Heart right ventricle (tissue), 16 donors: Measurements from ENCODE around the gene CFAP58. TPM values are rescaled to one million over a fixed set of nuclear protein-coding genes. Genes with fewer than 3 reads are reported as not detected.

ENCODE experiments used
- ATAC-seq, 8 donors: fragments of 200-7000 bp; cut with Tn5 transposase; one replicate each; pipeline ENCODE4 v1.9.1; 2020; ENCODE audit warnings: mild to moderate bottlenecking in 8 of 8, moderate library complexity in 8 of 8, moderate number of reproducible peaks in 1 of 8
- DNase-seq, 2 donors: peaks; one replicate each; pipeline ENCODE4 v3.0.0-alpha.2; 2020
- H3K27ac ChIP-seq, 10 donors: fragments of 200-600 bp; sonication (generic) in 2 of 10; one replicate each; pipeline versions ENCODE4 v1.5.0 to v1.8.0; 2020 to 2022; ENCODE audit warnings: mild to moderate bottlenecking in 3 of 10
- H3K27me3 ChIP-seq, 7 donors: fragments of 200-600 bp; one replicate each; pipeline ENCODE4 v1.8.0; 2021 to 2022; ENCODE audit warnings: mild to moderate bottlenecking in 2 of 7
- H3K36me3 ChIP-seq, 9 donors: fragments of 200-600 bp; sonication (generic) in 1 of 9; one replicate each; pipeline versions ENCODE4 v1.5.0 to v1.8.0; 2020 to 2022; ENCODE audit warnings: mild to moderate bottlenecking in 2 of 9
- H3K4me1 ChIP-seq, 9 donors: fragments of 200-600 bp; sonication (generic) in 1 of 9; one replicate each; pipeline versions ENCODE4 v1.5.0 to v1.8.0; 2020 to 2022; ENCODE audit warnings: mild to moderate bottlenecking in 4 of 9
- H3K4me3 ChIP-seq, 10 donors: fragments of 200-600 bp; sonication (generic) in 2 of 10; one replicate each; pipeline versions ENCODE4 v1.5.0 to v1.8.0; 2020 to 2022; ENCODE audit warnings: mild to moderate bottlenecking in 7 of 10, moderate library complexity in 2 of 10
- H3K9me3 ChIP-seq, 11 donors: fragments of 200-600 bp in 10 of 11; sonication (generic) in 2 of 11; one replicate each; pipeline versions ENCODE4 v1.5.0 to v1.8.0; 2013 to 2022; ENCODE audit warnings: mild to moderate bottlenecking in 2 of 11, control low read depth in 1 of 11, moderate library complexity in 1 of 11
- WGBS, 2 donors: extraction: QIAGEN DNeasy Blood & Tissue Kit; methylation state at CpG; one replicate each; pipeline ENCODE4 v1.1.7; 2013; ENCODE audit warnings: inconsistent platforms in 1 of 2; 5-methylcytosine and 5-hydroxymethylcytosine counted together
- intact Hi-C, 10 donors: fragments of 100-400 bp; cut with DNase I; formaldehyde crosslinking; loops; one replicate each; pipeline versions ENCODE4 v1.11.1 to v1.14.2; 2022
- polyA plus RNA-seq, 2 donors: library from polyadenylated mRNA; stranded (reverse); fragments of 200-250 nt; gene quantifications; one replicate each; pipeline ENCODE4 v1.2.3, GENCODE V29; 2013
- total RNA-seq, 10 donors: library from RNA; stranded (reverse); fragmentation: NEBNext Ultra II Directional in 3 of 10; extraction: Animal tissue kit (Norgen Biotek cat#: 25700) in 3 of 10; gene quantifications; one replicate each; pipeline versions ENCODE4 v1.2.1 to v1.2.4, GENCODE V29; 2021 to 2023
- TF ChIP-seq, protein P1 (sequence below), 9 donors: fragments of 200-600 bp; sonication (generic) in 2 of 9; IDR thresholded peaks; one replicate each; pipeline versions ENCODE4 v1.5.0 to v1.8.0; 2021 to 2022; ENCODE audit warnings: antibody characterized with exemption in 9 of 9, mild to moderate bottlenecking in 5 of 9, moderate library complexity in 1 of 9
- donor health status: Arrhythmogenic right ventricular cardiomyopathy.
- donor health status: ischemic (EF 13 %, LVEDD 7.1; RV severe dilation, severe dysfunction).
- donor health status: healthy with polysubstance abuse.
- donor health status: DM: no; HTN: yes; CAD: no.
- donor health status: DM: no; HTN: no; CAD: no.
- donor health status: ischemic (EF 25% LVEDD 6.9; RV normal size, moderate dysfunction).
- donor health status: ischemic (EF 25% LVEDD 5.7; RV mildly dilated, moderate dysfunction).
- donor health status: healthy.
- donor health status: DM: yes; HTN: yes; CAD: no.
- donor health status: Ischemic cardiomyopathy.
- donor health status: ischemic (EF 35%, LVEDD 5.7; RV mildly dilated, moderate dysfunction).
- donor health status: nonischemic (EF 11% LVEDD 7.7; RV severe dilation, severe dysfunction).
- donor health status: DM: yes; HTN: yes; CAD: no.
- donor health status: PGD.
- donor health status: ischemic (EF 29% LVEDD 5.4; RV normal size, mild dysfunction).
- donor health status: nonischemic (EF 23%, LVEDD 6.1; RV moderate dilation, normal function).

Gene CFAP58
- total and polyA plus RNA-seq, 12 donors = 0.58 to 5.8 (median 3.0) TPM

DNA sequence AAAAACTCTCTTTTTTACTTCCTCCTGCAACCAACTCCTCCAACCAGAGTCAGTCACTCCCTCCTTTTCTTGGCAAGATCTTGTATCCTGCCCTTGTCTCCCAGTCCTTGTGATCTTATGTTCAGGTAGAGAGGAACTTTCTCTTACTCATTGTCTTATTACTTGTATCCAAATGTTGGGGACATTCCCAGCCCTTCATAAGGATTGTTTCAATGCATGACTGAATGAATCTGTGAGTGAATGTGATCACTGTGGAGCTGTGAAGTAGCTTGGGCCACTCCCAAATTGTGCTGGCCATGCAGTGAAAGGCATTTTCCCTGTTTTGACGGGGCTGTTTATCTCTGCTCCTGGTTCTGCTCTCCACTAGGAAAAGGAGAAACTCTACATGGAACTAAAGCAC, 93.7 kb downstream of the CFAP58 start:
- Histone ChIP-seq H3K27me3 (no peaks in the 10 kb centered on the region), H3K36me3 (no peaks in the 10 kb centered on the region), H3K9me3 (no peaks in the 10 kb centered on the region), H3K4me3 (no peak overlapping the region), H3K27ac (no peak overlapping the region), H3K4me1 (no peaks in the 10 kb centered on the region)
- WGBS, 2 donors = 39 to 47% methylated on average over 1 of the region's 1 CpG
- no peak for DNase-seq
- ATAC-seq = no peak
- TF ChIP-seq, protein P1, sequence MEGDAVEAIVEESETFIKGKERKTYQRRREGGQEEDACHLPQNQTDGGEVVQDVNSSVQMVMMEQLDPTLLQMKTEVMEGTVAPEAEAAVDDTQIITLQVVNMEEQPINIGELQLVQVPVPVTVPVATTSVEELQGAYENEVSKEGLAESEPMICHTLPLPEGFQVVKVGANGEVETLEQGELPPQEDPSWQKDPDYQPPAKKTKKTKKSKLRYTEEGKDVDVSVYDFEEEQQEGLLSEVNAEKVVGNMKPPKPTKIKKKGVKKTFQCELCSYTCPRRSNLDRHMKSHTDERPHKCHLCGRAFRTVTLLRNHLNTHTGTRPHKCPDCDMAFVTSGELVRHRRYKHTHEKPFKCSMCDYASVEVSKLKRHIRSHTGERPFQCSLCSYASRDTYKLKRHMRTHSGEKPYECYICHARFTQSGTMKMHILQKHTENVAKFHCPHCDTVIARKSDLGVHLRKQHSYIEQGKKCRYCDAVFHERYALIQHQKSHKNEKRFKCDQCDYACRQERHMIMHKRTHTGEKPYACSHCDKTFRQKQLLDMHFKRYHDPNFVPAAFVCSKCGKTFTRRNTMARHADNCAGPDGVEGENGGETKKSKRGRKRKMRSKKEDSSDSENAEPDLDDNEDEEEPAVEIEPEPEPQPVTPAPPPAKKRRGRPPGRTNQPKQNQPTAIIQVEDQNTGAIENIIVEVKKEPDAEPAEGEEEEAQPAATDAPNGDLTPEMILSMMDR (IDR thresholded peaks at IDR 0.05) = no peak
- intact Hi-C loops = no loop called here

DNA sequence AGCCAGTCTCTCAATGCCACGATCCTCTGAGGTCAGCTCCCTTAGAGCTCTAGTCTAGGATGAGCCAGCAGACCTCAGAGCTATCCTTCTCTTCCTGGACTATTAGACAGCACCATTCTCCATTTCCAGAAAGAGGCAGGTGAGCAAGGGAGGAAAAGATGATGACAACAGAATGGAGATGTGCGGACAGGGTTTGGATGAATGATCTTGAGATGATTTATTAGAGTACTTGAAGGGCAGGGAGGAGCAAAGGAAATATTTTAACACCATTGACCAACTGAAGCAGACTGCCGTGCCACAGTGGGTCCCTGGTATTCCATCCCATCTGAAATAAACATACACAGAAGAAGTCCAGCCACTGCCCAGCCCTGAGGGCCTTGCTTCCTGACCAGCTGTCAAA, 94.3 kb downstream of the CFAP58 start:
- H3K4me3 ChIP-seq = no peak overlapping the region
- H3K9me3 ChIP-seq = no peaks in the 10 kb centered on the region
- no peaks in the 10 kb centered on the region for H3K27me3 ChIP-seq
- 78 to 89% methylated on average over 3 of the region's 3 CpGs for WGBS, 2 donors
- intact Hi-C loops = no loop called here
- no peak for ATAC-seq
- no peak overlapping the region for H3K27ac ChIP-seq
- TF ChIP-seq, protein P1 (IDR thresholded peaks at IDR 0.05) = no peak
- no peaks in the 10 kb centered on the region for H3K4me1 ChIP-seq
- no peaks in the 10 kb centered on the region for H3K36me3 ChIP-seq
- no peak for DNase-seq

DNA sequence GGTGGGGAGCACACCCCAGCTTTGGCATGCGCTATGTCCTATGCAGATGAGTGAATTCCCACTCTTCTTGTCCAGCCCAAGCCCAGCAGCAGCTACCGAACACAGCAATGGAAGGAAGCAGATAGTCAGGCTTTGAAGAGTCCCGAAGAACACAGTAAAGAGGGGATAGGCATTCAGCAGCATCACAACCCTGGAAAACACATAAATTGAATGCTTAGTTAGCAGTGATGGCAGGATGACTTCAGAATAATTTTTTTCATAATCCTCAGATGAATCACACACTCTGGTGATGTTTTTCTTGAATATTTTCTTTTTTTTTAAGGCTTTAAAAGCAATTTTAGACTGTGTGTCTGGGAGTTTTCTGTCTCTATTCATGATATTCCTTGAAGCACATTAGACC, 95.8 kb downstream of the CFAP58 start:
- intact Hi-C loops = no loop called here
- no peak overlapping the region for H3K27ac ChIP-seq
- WGBS, 2 donors = 80 to 85% methylated on average over 3 of the region's 3 CpGs

DNA sequence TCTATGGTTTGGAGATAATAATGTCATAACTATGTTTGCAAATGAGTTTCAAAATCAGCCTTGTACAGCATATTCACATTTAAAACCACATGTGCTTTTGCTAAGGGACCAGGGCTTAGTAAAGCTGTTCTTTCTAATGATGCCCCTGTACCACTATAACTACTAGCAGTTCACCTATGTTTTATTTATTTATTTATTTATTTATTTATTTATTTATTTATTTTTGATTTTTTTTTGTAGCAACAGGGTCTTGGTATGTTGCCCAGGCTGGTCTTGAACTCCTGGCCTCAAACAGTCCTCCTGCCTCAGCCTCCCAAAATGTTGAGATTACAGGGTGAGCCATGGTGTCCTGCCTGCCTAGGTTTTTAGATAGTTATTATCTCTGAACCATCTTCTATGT, 96.9 kb downstream of the CFAP58 start:
- TF ChIP-seq, protein P1 (IDR thresholded peaks at IDR 0.05) = no peak
- H3K4me3 ChIP-seq = no peak overlapping the region
- no peaks in the 10 kb centered on the region for H3K9me3 ChIP-seq
- DNase-seq = no peak
- H3K36me3 ChIP-seq = no peaks in the 10 kb centered on the region
- intact Hi-C loops = no loop called here
- H3K27me3 ChIP-seq = no peaks in the 10 kb centered on the region
- no peaks in the 10 kb centered on the region for H3K4me1 ChIP-seq
- ATAC-seq = no peak
- H3K27ac ChIP-seq = no peak overlapping the region

More for the DNA sequence above, 95.8 kb downstream of the CFAP58 start:
- no peaks in the 10 kb centered on the region for H3K27me3 ChIP-seq
- no peaks in the 10 kb centered on the region for H3K9me3 ChIP-seq
- DNase-seq = no peak
- no peaks in the 10 kb centered on the region for H3K36me3 ChIP-seq
- ATAC-seq = no peak
- no peak overlapping the region for H3K4me3 ChIP-seq
- TF ChIP-seq, protein P1 (IDR thresholded peaks at IDR 0.05) = no peak
- H3K4me1 ChIP-seq = no peaks in the 10 kb centered on the region

DNA sequence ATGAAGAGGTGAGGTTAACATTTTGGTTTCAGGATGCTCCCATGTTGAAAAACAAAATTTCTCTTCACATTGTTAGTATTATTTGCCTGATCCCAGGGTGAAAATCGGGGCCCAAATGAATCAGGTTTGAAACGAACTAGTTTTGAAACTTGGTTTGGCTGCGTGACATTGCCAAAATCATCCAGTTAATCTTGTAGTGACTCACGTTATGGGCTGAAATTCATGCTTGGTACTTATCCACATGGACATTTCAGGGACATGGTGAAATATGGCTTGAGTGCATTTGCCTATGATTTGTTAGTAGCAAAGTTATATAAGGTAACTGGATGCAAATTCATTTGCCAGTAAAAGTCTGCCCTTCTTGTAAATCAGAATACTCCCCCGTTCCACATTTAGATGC, 97.3 kb downstream of the CFAP58 start:
- TF ChIP-seq, protein P1 (IDR thresholded peaks at IDR 0.05) = no peak
- Histone ChIP-seq H3K4me1 (no peaks in the 10 kb centered on the region), H3K27me3 (no peaks in the 10 kb centered on the region), H3K9me3 (no peaks in the 10 kb centered on the region), H3K4me3 (no peak overlapping the region), H3K27ac (no peak overlapping the region), H3K36me3 (no peaks in the 10 kb centered on the region)
- DNase-seq (no peak), ATAC-seq (no peak)
- intact Hi-C loops = no loop called here
- WGBS, 2 donors = 83 to 89% methylated on average over 5 of the region's 5 CpGs
